Stomach (tissue), 4 donors: ENCODE data around the gene KSR2.

Source experiments
- EP300 ChIP-seq: sonication (generic); formaldehyde crosslinking; IDR thresholded peaks from one replicate; pipeline ENCODE4 v1.6.1; 2017; ENCODE audit warnings: antibody characterized with exemption
- POLR2A ChIP-seq, 4 donors: fragments of 450-650 bp; IDR thresholded peaks; one replicate each; pipeline ENCODE4 v1.6.1; 2016; ENCODE audit warnings: antibody characterized with exemption in 4 of 4, control low read depth in 2 of 4, mild to moderate bottlenecking in 1 of 4, moderate library complexity in 1 of 4
- POLR2AphosphoS5 ChIP-seq, 3 donors: sonication (generic); formaldehyde crosslinking; IDR thresholded peaks; one replicate each; pipeline ENCODE4 v1.6.1; 2016; ENCODE audit warnings: antibody characterized with exemption in 3 of 3
- TF ChIP-seq, protein P1 (sequence below), 7 experiments: fragments of 450-650 bp in 4 of 7; fragments of 200-600 bp in 3 of 7; sonication (generic) in 3 of 7; IDR thresholded peaks; one replicate each; pipeline ENCODE4 v1.5.1; 2016 to 2019; ENCODE audit warnings: antibody characterized with exemption in 7 of 7, control low read depth in 2 of 7, mild to moderate bottlenecking in 1 of 7

DNA sequence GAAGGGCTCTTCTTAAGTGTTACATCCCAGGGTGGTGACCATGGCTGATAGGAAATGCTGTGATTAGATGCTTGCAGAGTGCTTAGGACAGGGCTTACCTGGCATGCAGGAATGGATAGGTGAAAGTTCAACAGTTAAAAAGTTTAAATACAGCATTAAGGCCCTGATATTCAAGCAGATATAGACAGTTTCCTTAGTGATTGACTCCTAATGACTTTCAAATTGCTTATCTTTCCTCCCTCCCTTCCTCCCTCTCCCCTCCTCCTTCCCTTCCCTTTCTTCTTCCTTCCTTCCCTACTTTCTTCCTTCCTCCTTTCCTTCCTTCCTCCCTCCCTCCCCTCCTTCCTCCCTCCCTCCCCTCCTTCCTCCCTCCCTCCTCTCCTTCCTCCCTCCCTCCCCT is 362.8 kb downstream of the KSR2 start:
- no peak for TF ChIP-seq POLR2AphosphoS5 (IDR thresholded peaks at IDR 0.05)
- TF ChIP-seq, protein P1, sequence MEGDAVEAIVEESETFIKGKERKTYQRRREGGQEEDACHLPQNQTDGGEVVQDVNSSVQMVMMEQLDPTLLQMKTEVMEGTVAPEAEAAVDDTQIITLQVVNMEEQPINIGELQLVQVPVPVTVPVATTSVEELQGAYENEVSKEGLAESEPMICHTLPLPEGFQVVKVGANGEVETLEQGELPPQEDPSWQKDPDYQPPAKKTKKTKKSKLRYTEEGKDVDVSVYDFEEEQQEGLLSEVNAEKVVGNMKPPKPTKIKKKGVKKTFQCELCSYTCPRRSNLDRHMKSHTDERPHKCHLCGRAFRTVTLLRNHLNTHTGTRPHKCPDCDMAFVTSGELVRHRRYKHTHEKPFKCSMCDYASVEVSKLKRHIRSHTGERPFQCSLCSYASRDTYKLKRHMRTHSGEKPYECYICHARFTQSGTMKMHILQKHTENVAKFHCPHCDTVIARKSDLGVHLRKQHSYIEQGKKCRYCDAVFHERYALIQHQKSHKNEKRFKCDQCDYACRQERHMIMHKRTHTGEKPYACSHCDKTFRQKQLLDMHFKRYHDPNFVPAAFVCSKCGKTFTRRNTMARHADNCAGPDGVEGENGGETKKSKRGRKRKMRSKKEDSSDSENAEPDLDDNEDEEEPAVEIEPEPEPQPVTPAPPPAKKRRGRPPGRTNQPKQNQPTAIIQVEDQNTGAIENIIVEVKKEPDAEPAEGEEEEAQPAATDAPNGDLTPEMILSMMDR (IDR thresholded peaks at IDR 0.05) = no peak
- TF ChIP-seq EP300 = no peak
- TF ChIP-seq POLR2A (IDR thresholded peaks at IDR 0.05) = no peak
